ENCODE measurements around the gene SH3GL1. TPM values are rescaled to one million over a fixed set of nuclear protein-coding genes. Genes with fewer than 3 reads are reported as not detected.

SH3GL1 gene
- total and polyA plus RNA-seq, 3 experiments from 2014 or later = 24.7 to 41.2 (median 39.8) TPM

DNA sequence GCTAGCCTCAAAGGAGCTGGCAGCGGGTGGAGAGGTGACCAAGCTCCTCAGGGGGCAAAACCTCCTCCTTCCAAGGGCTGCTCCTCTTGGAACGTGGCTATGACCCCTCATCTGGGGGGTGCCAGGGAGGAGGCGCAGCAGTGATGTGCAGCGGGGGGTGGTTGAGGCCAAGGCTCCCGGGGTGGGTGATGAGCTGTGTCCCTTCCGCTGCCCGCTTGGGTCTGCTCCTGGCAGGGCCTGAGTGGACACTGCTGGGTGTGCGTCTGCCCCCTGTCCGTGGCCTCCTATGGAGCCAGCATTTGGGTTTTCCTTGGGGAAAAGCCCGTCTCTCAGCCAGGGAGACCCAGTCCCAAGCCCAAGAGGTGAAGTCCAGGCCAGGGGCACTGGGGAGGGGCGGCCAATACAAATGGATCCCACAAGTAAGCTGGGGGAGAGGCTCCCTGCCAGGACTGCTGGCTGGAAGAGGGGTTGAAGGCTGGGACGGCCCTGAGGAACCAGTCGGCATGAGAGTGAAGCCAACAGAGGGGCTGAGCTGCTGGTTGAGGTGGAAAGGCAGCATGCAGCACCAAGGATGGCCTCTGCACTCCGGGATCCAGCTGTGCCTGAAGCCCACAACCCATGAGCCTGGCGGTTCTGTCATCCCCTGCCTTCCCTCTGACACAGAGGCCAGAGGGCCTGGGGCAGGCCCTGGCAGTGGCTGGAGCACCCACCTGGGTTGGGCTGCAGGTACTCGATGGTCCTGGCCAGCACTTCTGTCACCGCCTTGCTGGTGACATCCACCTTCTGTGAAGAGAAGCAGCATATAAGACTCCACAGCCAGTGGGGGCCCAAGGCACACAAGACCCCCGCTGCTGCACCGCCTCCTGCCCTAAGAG is 34.3 kb downstream of the SH3GL1 start:
- peak overlapping the region in 3 of 8 donors; percentile 63 to 74 (median 64) for H3K27ac Mint-ChIP-seq
- CTCF ChIA-PET = interaction anchor here (3.5 kb wide), 1 partner anchor 14 kb away, joined by 11 read pairs; no protein-coding TSS in a partner anchor

GRCh38 chr19:4365341-4365740 is 35.0 kb downstream of the SH3GL1 start:
- no peak overlapping the region for H3K4me3 ChIP-seq (ENCODE audit: low read length)
- H3K27me3 Mint-ChIP-seq = peaks cover 0 to 1% of the 10 kb centered on the region in 2 donors
- no peak overlapping the region for H3K4me3 Mint-ChIP-seq
- H3K36me3 Mint-ChIP-seq = peaks cover 0 to 54% (median 0%) of the 10 kb centered on the region in 3 donors
- CTCF ChIA-PET = interaction anchor here (3.5 kb wide), 1 partner anchor 13 kb away, joined by 11 read pairs; no protein-coding TSS in a partner anchor
- POLR2A ChIA-PET = interaction anchor here (1.5 kb wide), 1 partner anchor 22 kb away, joined by 3 read pairs; the partner anchor contains the start of gene MPND
- peaks cover 14% of the 10 kb centered on the region for H3K4me1 ChIP-seq (ENCODE audit: insufficient read depth, low read length)
- no peak overlapping the region for H3K27ac Mint-ChIP-seq
- no peak for DNase-seq
- H3K9me3 Mint-ChIP-seq = no peaks in the 10 kb centered on the region
- H3K27ac ChIP-seq (ENCODE audit: low read depth, low read length) = no peak overlapping the region
- no peaks in the 10 kb centered on the region for H3K27me3 ChIP-seq (ENCODE audit: insufficient read depth, low read length, poor library complexity, severe bottlenecking)
- H3K36me3 ChIP-seq (ENCODE audit: insufficient read depth, low read length) = peaks cover 5% of the 10 kb centered on the region
- H3K9me3 ChIP-seq (ENCODE audit: low read length) = no peaks in the 10 kb centered on the region
- H3K4me1 Mint-ChIP-seq = peaks cover 18 to 25% (median 20%) of the 10 kb centered on the region in 3 donors

More for the DNA sequence above, 34.3 kb downstream of the SH3GL1 start:
- Mint-ChIP-seq H3K4me3 (no peak overlapping the region), H3K27me3 (peaks cover 0 to 1% of the 10 kb centered on the region in 2 donors), H3K4me1 (peaks cover 21 to 32% (median 26%) of the 10 kb centered on the region in 3 donors), H3K9me3 (no peaks in the 10 kb centered on the region), H3K36me3 (peaks cover 0 to 48% (median 0%) of the 10 kb centered on the region in 3 donors)
- Histone ChIP-seq H3K27me3 (ENCODE audit: insufficient read depth, low read length, poor library complexity, severe bottlenecking) (no peaks in the 10 kb centered on the region), H3K9me3 (ENCODE audit: low read length) (no peaks in the 10 kb centered on the region), H3K36me3 (ENCODE audit: insufficient read depth, low read length) (peaks cover 5% of the 10 kb centered on the region), H3K4me1 (ENCODE audit: insufficient read depth, low read length) (peaks cover 21% of the 10 kb centered on the region), H3K4me3 (ENCODE audit: low read length) (no peak overlapping the region), H3K27ac (ENCODE audit: low read depth, low read length) (no peak overlapping the region)
- no peak for DNase-seq
- POLR2A ChIA-PET = interaction anchor here (1.5 kb wide), 1 partner anchor 23 kb away, joined by 3 read pairs; the partner anchor contains the start of gene MPND

- H3K27ac ChIP-seq (ENCODE audit: low read depth, low read length) = no peak overlapping the region
- H3K4me3 ChIP-seq (ENCODE audit: low read length) = no peak overlapping the region
- Mint-ChIP-seq H3K27ac (no peak overlapping the region), H3K4me3 (no peak overlapping the region), H3K36me3 (peaks cover 0 to 66% (median 0%) of the 10 kb centered on the region in 3 donors), H3K9me3 (no peaks in the 10 kb centered on the region), H3K4me1 (peaks cover 7 to 9% (median 8%) of the 10 kb centered on the region in 3 donors), H3K27me3 (no peaks in the 10 kb centered on the region)
- H3K4me1 ChIP-seq (ENCODE audit: insufficient read depth, low read length) = peaks cover 6% of the 10 kb centered on the region
- DNase-seq = no peak
- CTCF ChIA-PET = interaction anchor here (2.6 to 3.5 kb wide), 2 partner anchors 11 kb away, joined by 11 to 14 read pairs; no protein-coding TSS in a partner anchor
- H3K27me3 ChIP-seq (ENCODE audit: insufficient read depth, low read length, poor library complexity, severe bottlenecking) = no peaks in the 10 kb centered on the region
- POLR2A ChIA-PET = no interaction called here
- peaks cover 5% of the 10 kb centered on the region for H3K36me3 ChIP-seq (ENCODE audit: insufficient read depth, low read length)
- H3K9me3 ChIP-seq (ENCODE audit: low read length) = no peaks in the 10 kb centered on the region
Measured at GRCh38 chr19:4363571-4364304, 36.6 kb downstream of the SH3GL1 start.

- Histone ChIP-seq H3K27me3 (ENCODE audit: insufficient read depth, low read length, poor library complexity, severe bottlenecking) (no peaks in the 10 kb centered on the region), H3K4me3 (ENCODE audit: low read length) (no peak overlapping the region), H3K4me1 (ENCODE audit: insufficient read depth, low read length) (no peaks in the 10 kb centered on the region), H3K9me3 (ENCODE audit: low read length) (no peaks in the 10 kb centered on the region), H3K36me3 (ENCODE audit: insufficient read depth, low read length) (peaks cover 5% of the 10 kb centered on the region), H3K27ac (ENCODE audit: low read depth, low read length) (no peak overlapping the region)
- Mint-ChIP-seq H3K9me3 (no peaks in the 10 kb centered on the region), H3K27me3 (no peaks in the 10 kb centered on the region), H3K36me3 (peaks cover 0 to 70% (median 0%) of the 10 kb centered on the region in 3 donors), H3K4me1 (peaks cover 2 to 3% (median 3%) of the 10 kb centered on the region in 3 donors), H3K4me3 (no peak overlapping the region), H3K27ac (no peak overlapping the region)
- ChIA-PET POLR2A (no interaction called here), CTCF (interaction anchor here (0.9 to 2.6 kb wide), 3 partner anchors 10 to 96 kb away, joined by 3 to 14 read pairs (median 4); partner anchors contain the start of gene SH3GL1)
- DNase-seq = no peak
Measured at GRCh38 chr19:4362831-4363545, 37.4 kb downstream of the SH3GL1 start.

- H3K36me3 ChIP-seq (ENCODE audit: insufficient read depth, low read length) = peaks cover 5% of the 10 kb centered on the region
- CTCF ChIA-PET = interaction anchor here (0.9 to 2.6 kb wide), 3 partner anchors 9 to 95 kb away, joined by 3 to 14 read pairs (median 4); partner anchors contain the start of gene SH3GL1
Measured at GRCh38 chr19:4362101-4362828, 38.1 kb downstream of the SH3GL1 start.

GRCh38 chr19:4361152-4362046 is 38.9 kb downstream of the SH3GL1 start:
- H3K36me3 ChIP-seq (ENCODE audit: insufficient read depth, low read length) = peaks cover 5% of the 10 kb centered on the region
- no peak overlapping the region for H3K27ac ChIP-seq (ENCODE audit: low read depth, low read length)
- H3K27ac Mint-ChIP-seq = no peak overlapping the region

More at GRCh38 chr19:4362101-4362828, 38.1 kb downstream of the SH3GL1 start:
- Histone ChIP-seq H3K4me3 (ENCODE audit: low read length) (no peak overlapping the region), H3K4me1 (ENCODE audit: insufficient read depth, low read length) (no peaks in the 10 kb centered on the region), H3K9me3 (ENCODE audit: low read length) (no peaks in the 10 kb centered on the region), H3K27ac (ENCODE audit: low read depth, low read length) (no peak overlapping the region), H3K27me3 (ENCODE audit: insufficient read depth, low read length, poor library complexity, severe bottlenecking) (no peaks in the 10 kb centered on the region)
- Mint-ChIP-seq H3K4me1 (no peaks in the 10 kb centered on the region), H3K36me3 (peaks cover 0 to 65% (median 0%) of the 10 kb centered on the region in 3 donors), H3K4me3 (no peak overlapping the region), H3K9me3 (no peaks in the 10 kb centered on the region), H3K27ac (no peak overlapping the region), H3K27me3 (no peaks in the 10 kb centered on the region)
- POLR2A ChIA-PET = no interaction called here
- no peak for DNase-seq

More at GRCh38 chr19:4361152-4362046, 38.9 kb downstream of the SH3GL1 start:
- no peaks in the 10 kb centered on the region for H3K4me1 ChIP-seq (ENCODE audit: insufficient read depth, low read length)
- ChIA-PET POLR2A (no interaction called here), CTCF (interaction anchor here (1.2 to 2.6 kb wide), 2 partner anchors 9 to 95 kb away, joined by 3 to 14 read pairs; no protein-coding TSS in a partner anchor)
- Mint-ChIP-seq H3K4me1 (no peaks in the 10 kb centered on the region), H3K9me3 (no peaks in the 10 kb centered on the region), H3K4me3 (no peak overlapping the region), H3K27me3 (no peaks in the 10 kb centered on the region), H3K36me3 (peaks cover 0 to 60% (median 0%) of the 10 kb centered on the region in 3 donors)
- no peaks in the 10 kb centered on the region for H3K9me3 ChIP-seq (ENCODE audit: low read length)
- no peak overlapping the region for H3K4me3 ChIP-seq (ENCODE audit: low read length)
- no peaks in the 10 kb centered on the region for H3K27me3 ChIP-seq (ENCODE audit: insufficient read depth, low read length, poor library complexity, severe bottlenecking)
- DNase-seq = no peak

All from CD8-positive, alpha-beta memory T cell (primary cell).